Stimulated activated CD4-positive, alpha-beta T cell treated with anti-CD3 and anti-CD28 coated beads, TNF-alpha, amount 100 ng/mL, for 48 hours (primary cell): ENCODE data around the gene PIGV.
"Not testable (repeated sequence)": the region's sequence is repeated elsewhere in the genome, so short reads cannot be mapped to it uniquely, and the experiment has no call there.

Source experiments
- DNase-seq, 3 donors: peaks; one replicate each; pipeline ENCODE4 v3.0.0-alpha.2; 2020; ENCODE audit warnings: low read depth in 3 of 3

Gene PIGV

DNA sequence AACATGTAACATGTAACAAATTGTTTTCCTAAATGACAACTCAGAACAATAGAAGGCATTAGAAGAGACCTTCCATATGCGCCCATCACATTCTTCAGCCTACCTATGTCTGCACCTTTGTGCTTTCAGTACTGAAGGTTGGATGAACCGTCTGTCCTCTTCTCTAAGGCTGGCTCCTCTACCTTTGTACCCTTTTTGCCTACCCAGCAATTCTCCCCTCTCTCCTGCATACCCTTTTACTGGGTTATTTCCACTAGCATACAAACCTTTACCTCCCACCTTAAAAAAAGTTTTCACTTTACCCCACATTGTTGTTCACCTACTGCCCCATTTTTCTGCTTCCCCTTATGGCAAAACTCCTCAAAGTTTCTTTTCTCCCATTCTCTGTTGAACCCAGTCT is 5.2 kb downstream of the PIGV start:
- no peak for DNase-seq

DNA sequence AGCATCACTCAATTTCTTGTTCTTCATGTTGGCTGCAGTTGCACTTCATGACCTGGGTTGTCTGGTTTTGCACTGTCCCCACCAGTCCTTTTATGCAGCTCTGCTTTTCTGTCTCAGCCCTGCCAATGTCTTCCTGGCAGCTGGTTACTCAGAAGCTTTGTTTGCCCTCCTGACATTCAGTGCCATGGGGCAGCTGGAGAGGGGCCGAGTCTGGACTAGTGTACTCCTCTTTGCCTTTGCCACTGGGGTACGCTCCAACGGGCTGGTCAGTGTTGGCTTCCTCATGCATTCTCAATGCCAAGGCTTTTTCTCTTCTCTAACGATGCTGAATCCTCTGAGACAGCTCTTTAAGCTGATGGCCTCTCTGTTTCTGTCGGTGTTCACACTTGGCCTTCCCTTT is 6.6 kb downstream of the PIGV start:
- DNase-seq = no peak

- no peak for DNase-seq
Measured at GRCh38 chr1:26797627-26798026, 9.9 kb downstream of the PIGV start.

DNA sequence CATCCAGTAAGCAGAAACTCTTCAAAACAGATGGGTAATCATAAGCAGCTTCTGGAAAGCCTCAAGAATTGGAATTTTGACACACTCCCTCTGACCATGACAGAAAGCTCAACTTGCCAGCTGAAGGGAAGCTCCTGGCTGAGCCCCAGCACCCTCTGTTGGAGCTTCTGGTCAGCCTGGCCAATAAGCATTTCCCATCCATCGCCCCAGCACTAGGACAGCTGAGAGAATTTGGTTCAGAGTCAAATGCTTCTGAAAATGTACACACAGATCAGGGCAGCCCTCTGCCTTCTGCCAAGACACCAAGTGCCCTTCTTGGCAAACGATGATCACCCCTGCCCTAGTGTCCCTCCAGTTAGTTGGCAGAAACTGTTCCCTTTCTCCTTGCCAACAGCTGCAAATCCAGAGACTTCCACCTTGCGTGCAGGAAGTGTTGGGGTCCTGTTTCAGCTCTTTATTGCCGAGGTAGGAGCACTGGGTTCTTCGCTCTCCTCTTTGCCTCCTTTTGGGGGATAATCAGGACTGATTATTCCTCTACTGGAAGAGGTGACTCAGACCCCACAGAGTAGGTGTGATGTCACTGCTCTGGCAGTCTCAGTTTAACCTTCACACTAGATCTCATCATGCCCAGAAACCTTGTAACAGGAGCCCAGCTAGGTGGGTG is 11.9 kb downstream of the PIGV start:
- DNase-seq = no peak

GRCh38 chr1:26803932-26804331 is 16.2 kb downstream of the PIGV start:
- not testable (repeated sequence) for DNase-seq

GRCh38 chr1:26810105-26810504 is 22.4 kb downstream of the PIGV start:
- peak; percentile 51 to 66 (median 58) for DNase-seq

- no peak for DNase-seq
Measured at GRCh38 chr1:26811057-26811456, 23.3 kb downstream of the PIGV start.

GRCh38 chr1:26811708-26812107 is 24.0 kb downstream of the PIGV start:
- DNase-seq = no peak

GRCh38 chr1:26814377-26814776 is 26.6 kb downstream of the PIGV start:
- DNase-seq = no peak

- DNase-seq = no peak
Measured at GRCh38 chr1:26814893-26815292, 27.1 kb downstream of the PIGV start.

GRCh38 chr1:26820784-26821269 is 33.1 kb downstream of the PIGV start:
- DNase-seq = no peak

GRCh38 chr1:26822737-26823395 is 35.1 kb downstream of the PIGV start:
- no peak for DNase-seq

DNA sequence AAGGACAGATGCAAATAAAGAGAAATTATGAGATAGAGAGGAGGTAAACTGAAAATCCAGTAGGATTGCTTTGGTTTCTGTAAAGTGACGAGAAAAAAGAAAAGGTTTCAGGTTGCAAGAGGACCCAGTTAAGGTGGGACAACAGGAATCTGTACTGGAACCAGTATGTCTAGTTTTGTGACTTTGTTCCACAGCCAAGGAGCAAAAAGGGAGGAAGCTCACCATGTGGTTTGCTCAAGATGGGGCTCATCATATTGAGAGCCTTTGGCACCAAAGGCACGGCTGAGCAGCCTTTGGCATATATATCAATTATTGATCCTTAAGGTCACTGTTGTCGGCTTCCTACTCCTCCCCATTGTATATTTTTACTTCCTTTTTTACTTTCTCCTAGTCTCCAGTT is 37.0 kb downstream of the PIGV start:
- no peak for DNase-seq

- DNase-seq = peak; percentile 21 to 63 (median 37)
Measured at GRCh38 chr1:26826261-26827105, 38.7 kb downstream of the PIGV start, which contains the start of gene ZDHHC18. Gene ZDHHC18, plus strand, starts transcription at chr1:26826688. Its CDS starts 117 bp downstream, at chr1:26826805.

DNA sequence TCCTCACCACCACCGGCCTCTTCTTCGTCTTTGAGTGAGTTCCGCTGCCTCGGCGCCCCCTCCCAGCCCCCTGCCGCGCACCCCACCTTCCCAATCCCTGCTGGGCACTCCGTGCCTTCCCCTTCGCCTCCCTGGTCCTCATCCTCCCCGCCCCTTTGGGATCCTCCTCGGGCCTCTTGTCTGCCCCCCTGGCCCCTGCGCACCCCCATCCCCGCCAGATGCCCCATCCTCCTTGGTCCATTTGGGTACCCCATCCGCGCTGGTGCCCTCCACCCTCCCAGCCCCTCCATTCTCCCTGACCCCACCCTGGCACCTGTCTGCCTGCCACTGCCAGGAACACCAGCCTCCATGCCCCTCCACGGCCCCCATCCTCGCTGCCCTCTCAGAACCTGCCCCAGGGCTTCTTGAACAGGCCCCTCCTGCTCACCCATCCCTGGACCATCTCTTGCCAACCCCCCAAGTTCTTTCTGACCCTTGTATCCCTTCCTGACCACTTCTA is 39.4 kb downstream of the PIGV start:
- no peak for DNase-seq

DNA sequence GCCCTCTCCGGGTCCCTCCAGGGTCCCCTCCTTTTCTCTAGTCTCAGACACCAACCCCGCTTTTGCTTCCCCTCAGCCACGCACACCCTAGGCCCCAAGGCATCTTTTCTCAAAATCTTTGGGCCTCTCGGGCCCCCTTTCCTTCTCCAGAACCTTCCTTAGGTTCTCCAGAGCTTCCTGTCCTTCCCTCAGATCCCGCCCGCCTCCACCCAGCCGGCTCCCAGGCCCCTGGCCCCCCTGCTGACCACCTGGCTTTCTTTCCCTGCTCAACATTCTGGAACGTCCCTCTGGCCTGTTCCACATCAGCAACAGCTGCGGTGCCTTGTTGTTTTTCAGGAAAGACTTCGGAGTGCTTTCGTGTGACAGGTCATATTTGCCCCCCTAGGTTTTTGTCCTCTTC is 39.9 kb downstream of the PIGV start:
- DNase-seq = no peak

GRCh38 chr1:26828411-26828991 is 40.8 kb downstream of the PIGV start:
- DNase-seq = no peak

GRCh38 chr1:26829184-26829911 is 41.6 kb downstream of the PIGV start:
- no peak for DNase-seq

GRCh38 chr1:26831059-26831458 is 43.3 kb downstream of the PIGV start:
- no peak for DNase-seq

DNA sequence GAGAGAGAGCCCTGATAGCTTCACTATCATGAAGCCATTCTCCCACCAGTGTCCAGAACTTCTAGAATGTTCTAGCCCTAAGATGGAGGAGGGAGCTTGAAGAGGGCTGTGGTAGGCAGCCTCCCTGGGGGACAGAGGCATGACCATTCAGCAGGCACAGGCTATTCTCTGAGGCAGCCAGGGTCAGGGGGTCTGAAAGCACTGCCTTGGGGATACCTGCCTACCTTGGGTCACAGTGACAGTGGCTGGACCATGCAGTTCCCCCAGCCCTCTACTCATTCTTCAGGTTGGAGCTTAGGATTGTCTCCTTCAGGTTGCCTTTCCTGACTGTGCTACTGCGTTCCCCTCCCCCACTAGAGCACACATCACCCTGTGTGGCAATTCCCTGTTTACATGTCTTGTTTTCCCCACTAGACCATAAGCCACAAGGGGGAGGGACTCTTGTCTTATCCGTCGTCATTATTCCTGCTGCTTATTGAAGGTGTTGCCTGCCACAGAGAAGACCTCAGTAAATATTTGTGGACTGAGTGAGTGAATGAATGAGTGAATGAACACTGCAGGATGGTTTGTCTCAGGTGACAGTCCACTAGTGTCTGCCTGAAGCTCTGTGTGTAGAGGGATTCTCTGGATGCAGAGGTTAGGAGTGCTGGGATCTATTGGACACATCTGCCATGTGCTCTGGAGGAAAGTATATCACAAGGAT is 43.9 kb downstream of the PIGV start:
- DNase-seq = no peak
